H1 (cell line): Measurements from ENCODE around the gene KIAA0513. TPM values are rescaled to one million over a fixed set of nuclear protein-coding genes. Genes with fewer than 3 reads are reported as not detected.

Experiments
- CTCF ChIA-PET: fragments of 300-600 bp; sonication (Branson Sonifier 250); formaldehyde crosslinking; loops from one replicate; lab custom pipeline; 2021; ENCODE audit not compliant: partially characterized antibody; lab: Charles Lee
- POLR2A ChIA-PET: fragments of 300-600 bp; sonication (Branson Sonifier 250); formaldehyde crosslinking; loops from one replicate; lab custom pipeline; 2021; ENCODE audit warnings: inconsistent platforms; ENCODE audit not compliant: partially characterized antibody; lab: Charles Lee
- DNase-seq, 2 experiments: peaks; one replicate each; pipeline versions ENCODE4 v3.0.0 to v3.0.0-alpha.2; 2010 to 2022; ENCODE audit warnings: low spot score in 2 of 2, low read depth in 1 of 2, mixed read lengths in 1 of 2
- FAIRE-seq: peaks from 2 replicates; lab custom pipeline; 2011; peaks lifted over from hg19 to GRCh38; lab: Jason Lieb, UNC
- H2AFZ ChIP-seq: 2 replicates; pipeline ENCODE4 v1.8.1; 2012; ENCODE audit warnings: low read length, inconsistent platforms
- H2AK5ac ChIP-seq: 2 replicates; pipeline ENCODE4 v1.6.1; 2013; ENCODE audit warnings: low read depth, low read length
- H2BK120ac ChIP-seq: replicated peaks from 2 replicates; pipeline ENCODE3; 2013; ENCODE audit warnings: low read depth, low read length, inconsistent platforms
- H2BK12ac ChIP-seq: 2 replicates; pipeline ENCODE4 v1.6.1; 2013; ENCODE audit warnings: low read depth, low read length
- H2BK15ac ChIP-seq: 2 replicates; pipeline ENCODE4 v1.6.1; 2013; ENCODE audit warnings: low read length
- H2BK20ac ChIP-seq: 2 replicates; pipeline ENCODE4 v1.6.1; 2013; ENCODE audit warnings: low read length
- H2BK5ac ChIP-seq: 2 replicates; pipeline ENCODE4 v1.6.1; 2013; ENCODE audit warnings: low read depth, low read length
- H3K14ac ChIP-seq: 2 replicates; pipeline ENCODE4 v1.6.1; 2013; ENCODE audit warnings: inconsistent platforms; ENCODE audit not compliant: insufficient read length
- H3K18ac ChIP-seq: 2 replicates; pipeline ENCODE4 v1.6.1; 2013; ENCODE audit warnings: low read length; ENCODE audit errors: extremely low read depth
- H3K23ac ChIP-seq: 2 replicates; pipeline ENCODE4 v1.6.1; 2013; ENCODE audit warnings: inconsistent platforms; ENCODE audit not compliant: insufficient read length
- H3K23me2 ChIP-seq: 2 replicates; pipeline ENCODE4 v1.6.1; 2013; ENCODE audit warnings: low read depth, low read length
- H3K27ac ChIP-seq: 2 replicates; pipeline ENCODE4 v1.6.1; 2011; ENCODE audit warnings: low read depth, low read length, inconsistent platforms
- H3K27me3 ChIP-seq, 4 experiments: replicated peaks in 1 of 4; 1 replicate in 1 of 4; 2 replicates in 3 of 4; pipeline versions ENCODE4 v1.6.1 to v1.8.1; 2011 to 2013; ENCODE audit warnings: low read length in 3 of 4, mild to moderate bottlenecking in 3 of 4, inconsistent platforms in 2 of 4, mixed read lengths in 2 of 4, moderate library complexity in 1 of 4; ENCODE audit not compliant: control insufficient read depth in 3 of 4, insufficient read depth in 3 of 4; ENCODE audit errors: extremely low read depth in 1 of 4
- H3K36me3 ChIP-seq, 4 experiments: 2 replicates each; pipeline versions ENCODE4 v1.6.1 to v1.8.1; 2011 to 2013; ENCODE audit warnings: mild to moderate bottlenecking in 4 of 4, low read length in 3 of 4, moderate library complexity in 2 of 4, control low read depth in 1 of 4, inconsistent platforms in 1 of 4; ENCODE audit not compliant: insufficient read depth in 4 of 4, control insufficient read depth in 2 of 4
- H3K4ac ChIP-seq: replicated peaks from 2 replicates; pipeline ENCODE3; 2013; ENCODE audit warnings: low read length, low read depth, mixed read lengths, inconsistent platforms; ENCODE audit not compliant: insufficient read length
- H3K4me1 ChIP-seq, 4 experiments: replicated peaks in 1 of 4; 1 replicate in 1 of 4; 2 replicates in 3 of 4; pipeline versions ENCODE4 v1.6.1 to v1.8.1; 2011 to 2013; ENCODE audit warnings: low read length in 3 of 4, inconsistent platforms in 2 of 4, mixed read lengths in 1 of 4; ENCODE audit not compliant: insufficient read depth in 4 of 4, control insufficient read depth in 3 of 4
- H3K4me2 ChIP-seq, 2 experiments: 2 replicates each; pipeline versions ENCODE4 v1.6.1 to v1.8.1; 2011 to 2013; ENCODE audit warnings: low read depth in 2 of 2, low read length in 2 of 2, control low read depth in 1 of 2, inconsistent platforms in 1 of 2, mild to moderate bottlenecking in 1 of 2; ENCODE audit not compliant: insufficient read depth in 1 of 2
- H3K4me3 ChIP-seq, 4 experiments: fragments of 200-600, 300-600 bp in 1 of 4; sonication (generic), shearing (Covaris generic), sonication (Bioruptor Twin) in 1 of 4; 2 replicates each; pipeline versions ENCODE4 v1.5.1 to v1.8.1; 2011 to 2016; ENCODE audit warnings: low read length in 4 of 4, low read depth in 3 of 4, control low read depth in 2 of 4, inconsistent platforms in 2 of 4, mild to moderate bottlenecking in 2 of 4, mixed read lengths in 1 of 4, moderate library complexity in 1 of 4; ENCODE audit not compliant: insufficient read depth in 2 of 4; ENCODE audit errors: extremely low read depth in 1 of 4
- H3K56ac ChIP-seq: replicated peaks from 2 replicates; pipeline ENCODE3; 2013; ENCODE audit warnings: low read depth, mild to moderate bottlenecking, mixed read lengths, low read length, inconsistent platforms; ENCODE audit not compliant: insufficient read length
- H3K79me1 ChIP-seq: 2 replicates; pipeline ENCODE4 v1.6.1; 2013; ENCODE audit warnings: low read depth, low read length, control low read depth
- H3K79me2 ChIP-seq, 2 experiments: 2 replicates each; pipeline versions ENCODE4 v1.6.1 to v1.8.1; 2012 to 2013; ENCODE audit warnings: low read length in 2 of 2, mild to moderate bottlenecking in 2 of 2, inconsistent platforms in 1 of 2; ENCODE audit not compliant: insufficient read depth in 2 of 2, control insufficient read depth in 1 of 2
- H3K9ac ChIP-seq, 4 experiments: replicated peaks in 1 of 4; 1 replicate in 1 of 4; 2 replicates in 3 of 4; pipeline versions ENCODE4 v1.6.1 to v1.8.1; 2011 to 2013; ENCODE audit warnings: low read depth in 3 of 4, low read length in 3 of 4, control low read depth in 2 of 4, mild to moderate bottlenecking in 2 of 4, moderate library complexity in 2 of 4, inconsistent platforms in 1 of 4; ENCODE audit errors: extremely low read depth in 1 of 4
- H3K9me3 ChIP-seq, 2 experiments: 2 replicates each; pipeline versions ENCODE4 v1.6.1 to v1.8.1; 2012 to 2013; ENCODE audit warnings: mild to moderate bottlenecking in 2 of 2, moderate library complexity in 2 of 2, control low read depth in 1 of 2, inconsistent platforms in 1 of 2, low read depth in 1 of 2, low read length in 1 of 2, mixed read lengths in 1 of 2; ENCODE audit not compliant: insufficient read depth in 2 of 2
- H4K20me1 ChIP-seq, 2 experiments: replicated peaks in 1 of 2; 2 replicates each; pipeline versions ENCODE3 to v1.8.1; 2011 to 2013; ENCODE audit warnings: inconsistent platforms in 2 of 2, low read length in 2 of 2, mild to moderate bottlenecking in 1 of 2; ENCODE audit not compliant: insufficient read depth in 2 of 2, control insufficient read depth in 1 of 2
- H4K5ac ChIP-seq: 2 replicates; pipeline ENCODE4 v1.6.1; 2013; ENCODE audit warnings: low read length, low read depth, mixed read lengths, inconsistent platforms; ENCODE audit not compliant: insufficient read length
- H4K8ac ChIP-seq: 2 replicates; pipeline ENCODE4 v1.8.0; 2013; ENCODE audit warnings: mild to moderate bottlenecking, moderate library complexity, low read length, inconsistent platforms; ENCODE audit not compliant: insufficient read depth; ENCODE audit errors: extremely low read depth
- H4K91ac ChIP-seq: replicated peaks from 2 replicates; pipeline ENCODE3; 2013; ENCODE audit warnings: low read length, mixed read lengths, inconsistent platforms; ENCODE audit not compliant: insufficient read length
- WGBS, 2 experiments: shearing (Covaris generic) in 1 of 2; methylation state at CpG; one replicate each; pipeline versions ENCODE4 v1.1.6 to v1.1.7; 2013 to 2015; ENCODE audit warnings: low lambda C conversion rate in 2 of 2, mixed read lengths in 2 of 2, inconsistent platforms in 1 of 2, low coverage in 1 of 2, missing lambda C conversion rate in 1 of 2; ENCODE audit not compliant: insufficient replicate concordance in 2 of 2, insufficient coverage in 1 of 2, insufficient read length in 1 of 2; ENCODE audit errors: extremely low coverage in 1 of 2, missing lambda C conversion rate in 1 of 2; 5-methylcytosine and 5-hydroxymethylcytosine counted together
- polyA plus RNA-seq, 7 experiments: library from polyadenylated mRNA; depleted of rRNA in 3 of 7; stranded (reverse) in 5 of 7; unstranded in 2 of 7; fragments of >200 nt in 5 of 7; fragments of 200-250 nt in 2 of 7; gene quantifications; 1 replicate in 5 of 7; 2 replicates in 1 of 7; 4 replicates in 1 of 7; pipeline versions ENCODE4 v1.2.1 to v1.2.3, GENCODE V29; 2011 to 2013; ENCODE audit warnings: missing spikeins in 2 of 7, mixed read lengths in 2 of 7
- total RNA-seq: library from RNA; stranded (reverse); fragmentation: NEBNext Ultra II Directional; extraction: Animal tissue kit (Norgen Biotek cat#: 25700); gene quantifications from 2 replicates; pipeline ENCODE4 v1.2.1, GENCODE V29; 2021

Gene KIAA0513
- total and polyA plus RNA-seq, 2 of the 8 experiments (the other 6 are each of a cell fraction or from before 2014, with no cell fraction given): 2.1 to 6.1 TPM

DNA sequence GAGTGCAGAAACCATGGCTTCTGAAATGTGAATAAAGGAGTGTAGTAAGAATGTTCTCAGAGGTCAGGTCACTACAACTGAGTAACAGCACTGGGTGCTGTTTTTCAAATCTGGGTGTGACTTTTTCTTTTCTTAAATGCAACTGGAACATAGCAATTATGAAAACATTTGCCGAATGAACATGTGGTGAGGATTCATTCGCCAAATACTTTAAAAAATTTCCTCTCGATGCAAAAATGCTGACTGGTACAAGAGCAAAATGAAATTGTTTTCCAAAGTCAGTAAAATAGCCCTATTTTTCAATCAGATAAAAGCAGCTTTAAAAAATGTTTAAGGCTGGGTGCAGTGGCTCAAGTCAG lies 34.9 kb upstream of the KIAA0513 start:
- no peak overlapping the region for H2AK5ac ChIP-seq
- H4K5ac ChIP-seq: no peak overlapping the region
- H4K20me1 ChIP-seq: peaks cover 2 to 10% of the 10 kb centered on the region in 2 experiments
- no peak overlapping the region for H2BK5ac ChIP-seq
- no peaks in the 10 kb centered on the region for H3K23me2 ChIP-seq
- 0 out of 7 replicates have a peak, but pooled peaks cover 0 to 3% (median 0%) of the 10 kb centered on the region in 4 experiments for H3K4me1 ChIP-seq
- no peak overlapping the region for H3K14ac ChIP-seq
- H3K79me1 ChIP-seq: no peaks in the 10 kb centered on the region; the same call in 1 of the 2 replicates
- ChIA-PET POLR2A (no interaction called here), CTCF (interaction anchor here (0.6 kb wide), 1 partner anchor 10 kb away, joined by 3 read pairs; no protein-coding TSS in a partner anchor)
- H3K4me2 ChIP-seq: no peak overlapping the region
- no peak overlapping the region for H3K18ac ChIP-seq
- H3K4ac ChIP-seq: no peak overlapping the region
- no peak overlapping the region for H3K27ac ChIP-seq
- peaks cover 6 to 32% (median 12%) of the 10 kb centered on the region in 4 experiments for H3K36me3 ChIP-seq
- no peaks in the 10 kb centered on the region for H3K9me3 ChIP-seq
- H3K27me3 ChIP-seq: no peaks in the 10 kb centered on the region
- H2AFZ ChIP-seq: no peak overlapping the region
- H3K9ac ChIP-seq: no peak overlapping the region; a peak in 2 of 7 replicates
- WGBS, 2 experiments: 93% methylated on average over 3 of the region's 3 CpGs; no CpG with 5 or more reads in 1 of the 2 experiments
- no peak overlapping the region for H2BK120ac ChIP-seq
- H3K4me3 ChIP-seq: no peak overlapping the region
- H4K8ac ChIP-seq: no peak overlapping the region
- no peak overlapping the region for H2BK15ac ChIP-seq
- H3K79me2 ChIP-seq: peaks cover 0 to 5% of the 10 kb centered on the region in 2 experiments; a peak in 2 of 4 replicates
- no peak overlapping the region for H2BK12ac ChIP-seq
- FAIRE-seq (no peak), DNase-seq (no peak)
- no peak overlapping the region for H3K56ac ChIP-seq
- H2BK20ac ChIP-seq: no peak overlapping the region
- no peak overlapping the region for H4K91ac ChIP-seq
- no peak overlapping the region for H3K23ac ChIP-seq
